Colonic mucosa (tissue), 4 donors: ENCODE results near the gene HECTD4. TPM values are rescaled to one million over a fixed set of nuclear protein-coding genes. Genes with fewer than 3 reads are reported as not detected.
"Not testable (repeated sequence)": the region's sequence is repeated elsewhere in the genome, so short reads cannot be mapped to it uniquely, and the experiment has no call there.

Experiments used
- DNase-seq: peaks from one replicate; pipeline ENCODE4 v3.0.0-alpha.2; 2020
- H3K27ac ChIP-seq: fragments of 200-600 bp; one replicate; pipeline ENCODE4 v1.8.0; 2021
- H3K27me3 ChIP-seq: fragments of 200-600 bp; one replicate; pipeline ENCODE4 v1.8.0; 2021
- H3K36me3 ChIP-seq: fragments of 200-600 bp; one replicate; pipeline ENCODE4 v1.8.0; 2021
- H3K4me1 ChIP-seq: fragments of 200-600 bp; one replicate; pipeline ENCODE4 v1.8.0; 2021; ENCODE audit warnings: mild to moderate bottlenecking
- H3K4me3 ChIP-seq: fragments of 200-600 bp; one replicate; pipeline ENCODE4 v1.8.0; 2021
- H3K9ac ChIP-seq, 2 donors: one replicate each; pipeline ENCODE4 v1.7.0; 2013; ENCODE audit warnings: control low read depth in 2 of 2, low read depth in 2 of 2, low read length in 2 of 2
- H3K9me3 ChIP-seq: fragments of 200-600 bp; one replicate; pipeline ENCODE4 v1.8.0; 2021
- CTCF ChIP-seq: fragments of 200-600 bp; IDR thresholded peaks from one replicate; pipeline ENCODE4 v1.8.0; 2022; ENCODE audit warnings: antibody characterized with exemption, mild to moderate bottlenecking
- intact Hi-C: fragments of 100-400 bp; cut with DNase I; formaldehyde crosslinking; loops from one replicate; pipeline ENCODE4 v1.14.1; 2022
- total RNA-seq, 2 donors: library from RNA; stranded (reverse); fragmentation: NEBNext Ultra II Directional in 1 of 2; extraction: Animal tissue kit (Norgen Biotek cat#: 25700) in 1 of 2; gene quantifications; one replicate each; pipeline ENCODE4 v1.2.1, GENCODE V29; 2021
- donor health status: healthy.
- donor health status: DM: no; HTN: no; CAD: no.
- donor health status: DM: no; HTN: no; CAD: no.

HECTD4 gene
- total RNA-seq, 2 donors from 2014 or later: 39.6 to 41.7 TPM

- TF ChIP-seq CTCF: no peak
- Histone ChIP-seq H3K4me3 (no peak overlapping the region), H3K9ac (no peak overlapping the region), H3K27ac (no peak overlapping the region), H3K9me3 (no peaks in the 10 kb centered on the region), H3K36me3 (no peaks in the 10 kb centered on the region), H3K4me1 (no peaks in the 10 kb centered on the region), H3K27me3 (no peaks in the 10 kb centered on the region)
- intact Hi-C loops: no loop called here
- DNase-seq: no peak
Observed at GRCh38 chr12:112350593-112351592, 31.3 kb downstream of the HECTD4 start.

GRCh38 chr12:112349431-112349830 lies 32.8 kb downstream of the HECTD4 start:
- no peaks in the 10 kb centered on the region for H3K9me3 ChIP-seq
- H3K4me1 ChIP-seq: no peaks in the 10 kb centered on the region
- no peak overlapping the region for H3K27ac ChIP-seq
- H3K27me3 ChIP-seq: no peaks in the 10 kb centered on the region
- no peak for TF ChIP-seq CTCF
- no peak overlapping the region for H3K4me3 ChIP-seq
- no peak overlapping the region for H3K9ac ChIP-seq
- no peak for DNase-seq
- no peaks in the 10 kb centered on the region for H3K36me3 ChIP-seq
- intact Hi-C loops: no loop called here

GRCh38 chr12:112348926-112349325 lies 33.3 kb downstream of the HECTD4 start:
- not testable (repeated sequence) for H3K27ac ChIP-seq, H3K4me1 ChIP-seq, DNase-seq

GRCh38 chr12:112347581-112347982 lies 34.6 kb downstream of the HECTD4 start:
- no peak for DNase-seq
- TF ChIP-seq CTCF: no peak
- Histone ChIP-seq H3K4me1 (no peaks in the 10 kb centered on the region), H3K4me3 (no peak overlapping the region), H3K27me3 (no peaks in the 10 kb centered on the region), H3K36me3 (no peaks in the 10 kb centered on the region), H3K9ac (no peak overlapping the region), H3K9me3 (no peaks in the 10 kb centered on the region), H3K27ac (no peak overlapping the region)
- intact Hi-C loops: no loop called here

More at GRCh38 chr12:112348926-112349325, 33.3 kb downstream of the HECTD4 start:
- H3K27me3 ChIP-seq, H3K9me3 ChIP-seq, H3K9ac ChIP-seq, H3K36me3 ChIP-seq, intact Hi-C loops, H3K4me3 ChIP-seq: not testable (repeated sequence)

- TF ChIP-seq CTCF: no peak
- Histone ChIP-seq H3K9ac (no peak overlapping the region), H3K4me1 (peaks cover 1% of the 10 kb centered on the region), H3K36me3 (no peaks in the 10 kb centered on the region), H3K27me3 (no peaks in the 10 kb centered on the region), H3K27ac (no peak overlapping the region), H3K4me3 (no peak overlapping the region), H3K9me3 (no peaks in the 10 kb centered on the region)
- intact Hi-C loops: no loop called here
- DNase-seq: no peak
Observed at GRCh38 chr12:112346194-112346593, 36.0 kb downstream of the HECTD4 start.

- H3K9ac ChIP-seq: no peak overlapping the region
- DNase-seq: no peak
- no peaks in the 10 kb centered on the region for H3K9me3 ChIP-seq
- H3K36me3 ChIP-seq: no peaks in the 10 kb centered on the region
- no peak overlapping the region for H3K27ac ChIP-seq
- no peaks in the 10 kb centered on the region for H3K27me3 ChIP-seq
- no peak for TF ChIP-seq CTCF
- H3K4me3 ChIP-seq: no peak overlapping the region
- intact Hi-C loops: no loop called here
- H3K4me1 ChIP-seq: peaks cover 4% of the 10 kb centered on the region
Observed at GRCh38 chr12:112344220-112344619, 38.0 kb downstream of the HECTD4 start.
